PFSK-1 (cell line): ENCODE data around the gene S100B.

Experiments used
- FOXP2 ChIP-seq: optimal IDR thresholded peaks from 2 replicates; pipeline ENCODE3; 2011; ENCODE audit warnings: borderline replicate concordance, control low read depth, inconsistent platforms; ENCODE audit not compliant: insufficient read depth; ENCODE audit errors: extremely low read length, extremely low read depth
- POLR2AphosphoS5 ChIP-seq: IDR thresholded peaks from 2 replicates; pipeline ENCODE4 v1.6.1; 2012; ENCODE audit warnings: low read depth, mild to moderate bottlenecking, control low read depth, low read length, moderate library complexity
- SIN3A ChIP-seq: IDR thresholded peaks from 2 replicates; pipeline ENCODE4 v1.6.1; 2012; ENCODE audit warnings: mild to moderate bottlenecking, low read length, moderate library complexity, borderline replicate concordance; ENCODE audit not compliant: insufficient read depth
- TAF1 ChIP-seq: IDR thresholded peaks from 2 replicates; pipeline ENCODE4 v1.6.1; 2012; ENCODE audit warnings: low read length, control low read depth, borderline replicate concordance; ENCODE audit not compliant: insufficient read depth
- TF ChIP-seq, protein P1 (sequence below), 2 experiments: IDR thresholded peaks; 2 replicates each; pipeline versions ENCODE4 v1.6.1 to v1.8.0; 2011 to 2012; ENCODE audit warnings: low read depth in 2 of 2, low read length in 2 of 2, control low read depth in 1 of 2, inconsistent platforms in 1 of 2, mild to moderate bottlenecking in 1 of 2, moderate library complexity in 1 of 2; ENCODE audit not compliant: insufficient read depth in 1 of 2

The S100B gene

DNA sequence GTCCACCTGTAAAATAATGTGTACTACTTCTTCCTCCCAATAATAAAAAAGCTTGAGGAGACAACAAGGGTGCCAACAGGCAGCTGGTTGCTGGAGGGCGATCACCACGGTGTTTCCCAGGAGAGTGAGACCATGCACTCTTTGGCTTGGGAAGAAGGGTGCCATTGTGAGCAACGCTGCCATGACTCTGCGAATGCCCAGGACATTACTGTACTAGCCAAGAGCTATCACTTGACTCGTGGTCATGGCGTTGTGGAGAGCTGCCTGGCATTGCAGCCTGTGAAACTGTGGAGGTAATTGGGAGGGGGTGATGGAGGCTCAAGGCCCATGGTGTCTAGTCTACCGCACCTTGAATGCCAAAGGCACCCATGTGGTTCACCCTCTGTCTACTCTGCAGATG lies 16.0 kb upstream of the S100B start:
- TF ChIP-seq POLR2AphosphoS5 = no peak
- TF ChIP-seq, protein P1, sequence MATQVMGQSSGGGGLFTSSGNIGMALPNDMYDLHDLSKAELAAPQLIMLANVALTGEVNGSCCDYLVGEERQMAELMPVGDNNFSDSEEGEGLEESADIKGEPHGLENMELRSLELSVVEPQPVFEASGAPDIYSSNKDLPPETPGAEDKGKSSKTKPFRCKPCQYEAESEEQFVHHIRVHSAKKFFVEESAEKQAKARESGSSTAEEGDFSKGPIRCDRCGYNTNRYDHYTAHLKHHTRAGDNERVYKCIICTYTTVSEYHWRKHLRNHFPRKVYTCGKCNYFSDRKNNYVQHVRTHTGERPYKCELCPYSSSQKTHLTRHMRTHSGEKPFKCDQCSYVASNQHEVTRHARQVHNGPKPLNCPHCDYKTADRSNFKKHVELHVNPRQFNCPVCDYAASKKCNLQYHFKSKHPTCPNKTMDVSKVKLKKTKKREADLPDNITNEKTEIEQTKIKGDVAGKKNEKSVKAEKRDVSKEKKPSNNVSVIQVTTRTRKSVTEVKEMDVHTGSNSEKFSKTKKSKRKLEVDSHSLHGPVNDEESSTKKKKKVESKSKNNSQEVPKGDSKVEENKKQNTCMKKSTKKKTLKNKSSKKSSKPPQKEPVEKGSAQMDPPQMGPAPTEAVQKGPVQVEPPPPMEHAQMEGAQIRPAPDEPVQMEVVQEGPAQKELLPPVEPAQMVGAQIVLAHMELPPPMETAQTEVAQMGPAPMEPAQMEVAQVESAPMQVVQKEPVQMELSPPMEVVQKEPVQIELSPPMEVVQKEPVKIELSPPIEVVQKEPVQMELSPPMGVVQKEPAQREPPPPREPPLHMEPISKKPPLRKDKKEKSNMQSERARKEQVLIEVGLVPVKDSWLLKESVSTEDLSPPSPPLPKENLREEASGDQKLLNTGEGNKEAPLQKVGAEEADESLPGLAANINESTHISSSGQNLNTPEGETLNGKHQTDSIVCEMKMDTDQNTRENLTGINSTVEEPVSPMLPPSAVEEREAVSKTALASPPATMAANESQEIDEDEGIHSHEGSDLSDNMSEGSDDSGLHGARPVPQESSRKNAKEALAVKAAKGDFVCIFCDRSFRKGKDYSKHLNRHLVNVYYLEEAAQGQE (IDR thresholded peaks at IDR 0.05; ENCODE audit: insufficient read depth in 1 of 2, low read depth in 2 of 2, low read length in 2 of 2) = no peak
- no peak for TF ChIP-seq SIN3A
- no peak for TF ChIP-seq FOXP2
- no peak for TF ChIP-seq TAF1

DNA sequence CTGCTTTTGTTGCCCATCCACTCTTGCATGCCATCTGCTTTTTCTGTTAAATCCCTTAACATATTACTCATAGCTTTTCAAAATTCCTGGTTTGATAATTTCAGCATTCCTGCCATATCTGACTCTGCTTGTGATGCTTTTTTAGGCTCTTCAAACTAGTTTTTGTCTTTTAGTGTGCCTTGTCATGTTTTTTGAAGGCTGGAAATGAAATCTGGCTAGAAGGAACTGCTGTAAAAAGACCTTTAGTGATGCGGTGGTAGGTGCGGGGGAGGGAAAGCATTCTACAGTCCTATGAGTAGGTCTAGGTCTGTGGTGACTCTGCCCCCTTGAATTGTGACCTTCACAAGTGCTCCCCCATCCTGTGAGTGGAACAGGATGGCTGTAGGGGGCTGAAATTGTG lies 15.0 kb upstream of the S100B start:
- TF ChIP-seq POLR2AphosphoS5 = no peak
- TF ChIP-seq SIN3A = no peak
- no peak for TF ChIP-seq TAF1
- TF ChIP-seq FOXP2 = no peak
- TF ChIP-seq, protein P1 (IDR thresholded peaks at IDR 0.05; ENCODE audit: insufficient read depth in 1 of 2, low read depth in 2 of 2, low read length in 2 of 2) = no peak

DNA sequence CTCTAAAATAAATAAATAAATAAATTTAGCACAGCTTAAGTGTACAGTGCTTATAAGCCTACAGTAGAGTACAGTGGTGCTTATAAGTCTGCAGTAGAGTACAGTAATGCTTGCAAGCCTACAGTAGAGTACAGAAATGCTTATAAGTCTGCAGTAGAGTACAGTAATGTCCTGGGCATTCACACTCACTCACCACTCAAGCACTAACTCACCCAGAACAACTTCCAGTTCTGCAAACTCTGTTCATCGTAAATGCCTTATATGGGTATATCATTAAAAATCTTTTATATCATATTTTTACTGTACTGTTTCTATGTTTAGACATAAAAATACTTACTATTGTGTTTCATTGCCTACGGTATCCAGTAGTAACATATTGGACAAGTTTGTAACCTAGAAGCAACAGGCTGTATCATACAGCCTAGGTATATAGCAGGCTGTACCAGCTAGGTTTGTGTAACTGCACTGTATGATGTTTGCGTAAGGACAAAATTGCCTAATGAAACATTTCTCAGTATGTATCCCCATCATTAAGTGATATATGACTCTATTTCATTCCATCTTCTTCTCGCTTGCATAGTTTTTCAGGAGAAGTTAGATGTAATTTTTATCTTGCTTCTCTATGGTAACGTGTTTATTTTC lies 14.0 kb upstream of the S100B start:
- TF ChIP-seq SIN3A (no peak), FOXP2 (no peak)

DNA sequence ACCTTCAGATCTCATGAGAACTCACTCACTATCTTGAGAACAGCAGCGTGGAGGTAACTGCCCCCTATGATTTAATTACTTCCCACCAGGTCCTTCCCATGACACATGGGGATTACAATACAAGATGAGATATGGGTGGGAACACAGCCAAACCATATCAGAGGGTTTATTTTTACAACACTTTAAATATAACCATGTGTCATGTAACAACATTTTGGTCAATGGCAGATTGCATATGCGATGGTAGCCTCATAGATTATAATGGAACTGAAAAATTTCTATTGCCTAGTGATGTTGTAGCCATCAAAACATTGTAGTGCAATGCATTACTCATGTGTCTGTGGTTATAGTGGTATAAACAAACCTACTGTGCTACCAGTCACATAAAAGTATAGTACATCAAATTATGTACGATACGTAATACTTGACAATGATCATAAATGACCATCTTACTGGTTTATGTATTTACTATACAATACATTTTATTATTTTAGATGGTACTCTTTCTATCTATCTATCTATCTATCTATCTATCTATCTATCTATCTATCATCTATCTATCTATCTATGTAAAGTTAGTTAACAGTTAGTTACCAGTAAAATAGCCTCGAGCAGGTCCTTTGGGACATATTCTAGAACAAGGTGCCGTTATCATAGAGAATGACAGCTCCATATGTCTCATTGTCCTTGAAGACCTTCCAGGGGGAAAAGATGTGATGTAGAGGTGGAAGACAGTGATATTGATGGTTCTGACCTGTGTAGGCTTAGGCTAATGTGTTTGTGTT lies 12.6 kb upstream of the S100B start:
- TF ChIP-seq, protein P1 (IDR thresholded peaks at IDR 0.05; ENCODE audit: insufficient read depth in 1 of 2, low read depth in 2 of 2, low read length in 2 of 2) = no peak
- TF ChIP-seq TAF1 (no peak), SIN3A (no peak), FOXP2 (no peak), POLR2AphosphoS5 (no peak)

DNA sequence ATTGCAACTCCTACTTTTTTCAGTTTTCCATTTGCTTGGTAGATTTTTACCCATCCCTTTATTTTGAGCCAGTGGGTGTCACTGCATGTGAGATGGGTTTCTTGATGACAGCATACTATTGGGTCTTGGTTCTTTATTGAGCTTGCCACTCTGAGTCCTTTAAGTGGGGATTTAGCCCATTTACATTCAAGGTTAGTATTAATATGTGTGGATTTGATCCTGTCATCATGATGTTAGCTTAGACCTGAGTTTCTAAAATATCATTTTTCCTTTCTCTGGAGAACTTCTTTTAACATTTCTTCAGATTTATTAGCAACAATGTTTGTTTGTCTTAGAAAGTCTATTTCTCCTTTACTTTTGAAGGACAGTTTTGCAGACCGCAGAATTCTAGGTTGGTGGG lies 11.8 kb upstream of the S100B start:
- TF ChIP-seq FOXP2 (no peak), POLR2AphosphoS5 (no peak), SIN3A (no peak), TAF1 (no peak)
- TF ChIP-seq, protein P1 (IDR thresholded peaks at IDR 0.05; ENCODE audit: insufficient read depth in 1 of 2, low read depth in 2 of 2, low read length in 2 of 2) = no peak
